NK-92 (cell line): Measurements from ENCODE around the gene SF1.

Experiments used
- DNase-seq: peaks from one replicate; lab custom pipeline; 2025; ENCODE audit not compliant: unreplicated experiment; lab: John Stamatoyannopoulos, UW

SF1 gene

GRCh38 chr11:64724863-64725532, 53.3 kb downstream of the SF1 start:
- DNase-seq: no peak

DNA sequence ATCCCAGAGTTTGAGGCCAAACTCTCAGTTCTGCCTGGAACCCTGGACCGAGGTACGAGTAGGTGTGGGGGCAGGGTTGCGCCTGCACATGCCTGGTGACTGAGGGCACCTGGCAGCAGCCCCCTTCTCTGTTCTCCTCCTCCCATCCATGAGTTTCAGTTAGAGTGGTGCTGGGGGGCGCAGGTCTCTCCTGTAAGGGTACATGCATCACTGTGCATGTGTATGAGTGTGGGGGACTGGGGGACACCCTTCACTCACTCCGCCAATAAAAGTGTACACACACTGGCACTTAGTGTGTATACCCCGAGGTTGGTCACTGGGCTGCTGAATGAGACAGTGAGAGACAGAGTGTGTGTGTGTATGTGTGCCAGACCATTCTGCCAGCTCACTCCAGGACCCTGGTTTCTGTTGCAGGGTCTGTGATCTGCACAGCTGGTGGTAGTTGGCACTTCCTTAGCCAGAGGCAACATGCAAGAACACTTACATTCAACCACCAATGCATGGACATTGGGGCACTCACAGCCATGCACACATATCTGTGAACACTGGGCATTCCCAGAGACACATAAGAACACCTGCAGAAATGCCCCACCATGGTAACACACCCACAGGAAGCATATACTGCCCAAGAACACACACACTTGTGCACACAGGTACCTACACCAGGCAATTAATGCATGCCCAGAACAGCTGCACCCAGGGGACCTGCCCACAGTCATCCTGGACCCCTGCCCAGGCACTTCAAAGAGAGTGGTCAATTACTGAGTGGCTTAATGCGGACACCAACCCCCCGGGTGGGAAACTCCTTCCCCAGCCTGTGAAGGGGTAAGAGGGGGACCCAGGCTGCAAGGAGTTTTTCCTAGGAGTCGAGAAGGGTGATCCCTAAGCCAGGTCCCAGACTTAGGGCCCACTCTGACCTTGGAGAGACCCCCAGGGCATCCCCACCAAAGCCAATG, 54.2 kb downstream of the SF1 start:
- no peak for DNase-seq

DNA sequence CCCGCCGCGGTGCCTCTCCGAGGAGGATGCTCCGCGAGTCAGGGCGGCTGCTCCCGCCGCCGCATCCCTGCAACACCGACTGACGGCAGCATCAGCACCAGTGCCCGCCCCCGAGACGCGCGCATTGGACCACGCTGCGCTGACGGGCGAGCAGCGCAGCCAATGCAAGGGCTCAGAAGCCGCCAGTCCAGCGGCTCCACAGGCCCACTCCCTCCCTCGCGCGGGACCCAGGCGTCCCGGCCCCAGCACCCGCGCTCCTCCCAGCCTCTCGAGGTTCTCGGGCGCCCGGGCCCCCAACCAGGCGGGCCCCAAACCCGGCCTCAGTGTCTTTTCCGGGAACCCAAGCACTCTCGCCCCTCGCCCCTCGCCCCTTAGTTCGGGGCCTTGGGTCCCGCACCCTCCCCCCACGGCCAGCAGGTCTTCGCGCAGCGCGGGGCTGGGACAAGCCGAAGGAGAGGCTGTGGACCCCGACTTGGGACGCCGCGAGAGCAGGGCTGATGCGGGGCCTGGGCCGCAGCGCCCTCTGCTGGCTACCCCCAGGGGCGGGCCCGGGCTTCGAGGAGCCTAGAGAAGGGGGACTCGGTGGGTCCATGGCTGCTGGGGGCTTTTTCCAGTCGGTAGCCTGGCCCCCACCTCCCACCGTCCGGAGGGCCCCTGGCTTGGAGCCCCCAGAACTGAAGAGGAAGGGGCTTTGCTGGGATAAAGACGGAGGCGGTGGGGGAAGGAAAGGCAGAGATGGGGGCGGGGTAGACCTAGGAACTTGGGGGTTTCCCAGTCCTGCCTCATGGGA, 55.0 kb downstream of the SF1 start, which contains the start of gene NRXN2:
NRXN2 (minus strand) TSS at position 81 of the 790 bp plus-strand sequence. CDS start 9,498 bp downstream, outside the sequence.
- no peak for DNase-seq

- DNase-seq: no peak
These were observed 55.9 kb downstream of the SF1 start for GRCh38 chr11:64722141-64723065.

DNA sequence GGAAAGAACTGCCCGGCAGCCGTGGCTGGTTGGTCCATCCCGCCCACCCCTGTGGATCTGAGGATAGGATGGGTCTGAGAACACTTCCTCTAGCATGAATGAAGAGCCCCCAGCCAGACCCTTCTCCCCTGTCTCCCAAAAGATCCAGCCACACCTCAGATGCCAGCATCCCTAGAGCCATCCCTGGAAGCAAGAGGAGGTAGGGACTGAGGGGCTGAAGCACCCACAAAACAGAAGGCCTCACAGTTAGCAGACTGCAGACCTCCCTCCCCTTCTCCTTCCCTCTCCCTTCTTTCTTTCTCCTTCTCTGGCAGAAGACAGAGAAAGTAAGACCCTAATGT, 57.0 kb downstream of the SF1 start:
- DNase-seq: no peak

- no peak for DNase-seq
These were observed 57.5 kb downstream of the SF1 start for GRCh38 chr11:64720640-64721358.

- no peak for DNase-seq
These were observed 58.2 kb downstream of the SF1 start for GRCh38 chr11:64720167-64720566.

GRCh38 chr11:64719406-64719805, 58.9 kb downstream of the SF1 start:
- DNase-seq: no peak

- no peak for DNase-seq
These were observed 59.6 kb downstream of the SF1 start for GRCh38 chr11:64718780-64719124.

DNA sequence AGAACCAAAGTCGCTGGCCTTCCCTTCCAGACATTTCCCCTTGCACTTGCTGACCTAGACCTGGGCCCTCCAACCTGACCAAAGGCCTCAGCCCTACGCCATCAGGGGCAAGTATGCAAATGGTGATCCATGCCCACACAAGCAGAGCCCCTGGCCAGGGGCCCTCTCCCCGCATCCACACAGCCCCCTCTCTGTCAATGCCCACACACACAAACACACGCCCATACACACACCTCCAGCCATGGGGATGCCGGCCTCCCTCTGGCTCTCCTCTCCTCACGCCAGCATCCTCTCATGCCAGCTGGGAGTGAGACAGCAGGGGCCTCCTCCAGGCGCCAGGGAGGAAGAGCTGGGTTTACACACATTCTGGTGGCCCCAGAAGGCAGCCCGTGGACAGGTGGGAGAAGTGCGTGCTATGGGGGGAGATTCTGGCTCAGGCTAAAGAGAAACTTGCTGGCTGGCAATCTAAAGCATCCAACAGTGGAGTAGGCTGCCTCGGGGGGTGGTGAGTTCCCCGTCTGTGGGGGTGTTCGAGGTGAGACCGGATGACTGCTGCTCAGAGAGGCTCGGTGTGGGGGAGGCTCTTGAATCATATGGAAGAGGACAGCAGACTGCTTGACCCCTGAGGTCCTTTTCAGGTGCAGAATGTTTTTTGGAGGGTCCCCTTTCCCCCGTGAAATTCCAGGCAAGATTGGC, 60.1 kb downstream of the SF1 start:
- DNase-seq: no peak

DNA sequence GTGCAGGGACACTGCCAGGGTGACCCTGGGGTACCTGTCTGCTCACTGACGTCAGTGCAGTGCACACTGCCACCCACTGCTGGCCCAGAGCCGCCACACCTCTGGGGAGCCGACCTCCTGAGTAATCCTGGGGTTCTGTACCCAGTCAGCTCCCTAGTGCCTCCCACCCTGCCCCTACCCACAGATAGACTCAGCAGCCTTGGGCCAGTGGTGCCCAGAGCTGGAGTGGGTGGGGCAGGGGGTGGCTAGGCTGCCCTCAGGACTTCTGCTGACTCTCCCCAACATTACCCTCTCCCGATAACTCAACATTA, 61.1 kb downstream of the SF1 start:
- DNase-seq: no peak

GRCh38 chr11:64716473-64717267, 61.7 kb downstream of the SF1 start:
- no peak for DNase-seq

- DNase-seq: no peak
These were observed 62.4 kb downstream of the SF1 start for GRCh38 chr11:64715756-64716472.

DNA sequence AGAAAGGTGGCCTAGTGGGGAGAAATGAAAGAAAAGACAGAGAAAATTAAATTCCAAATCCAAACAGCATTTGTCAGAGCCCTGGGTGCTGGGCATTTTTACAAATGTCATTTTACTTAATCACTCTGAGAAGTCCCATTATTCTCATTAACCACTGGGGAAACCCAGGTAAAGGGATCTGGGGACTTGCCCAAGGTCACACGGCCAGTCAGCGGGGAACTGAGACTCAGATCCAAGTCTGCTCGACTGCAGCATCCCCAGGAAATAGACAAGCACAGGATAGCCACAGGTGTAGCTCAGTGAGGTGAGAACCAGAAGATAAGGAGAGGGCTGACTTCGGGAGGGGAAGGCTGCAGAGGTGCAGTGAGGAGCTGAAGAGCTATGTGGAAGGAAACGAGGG, 63.2 kb downstream of the SF1 start:
- no peak for DNase-seq

- DNase-seq: no peak
These were observed 63.7 kb downstream of the SF1 start for GRCh38 chr11:64714666-64715065.
